Parathyroid adenoma (tissue), 2 donors: ENCODE measurements around the gene TCF19.
A peak's percentile ranks its signal among the peaks of the same experiment; 100 is the strongest.

Source experiments
- H2AFZ ChIP-seq: fragments of 300-600 bp; sonication (generic); one replicate; pipeline ENCODE4 v1.7.0; 2017; ENCODE audit warnings: antibody characterized with exemption, mild to moderate bottlenecking
- H3K27ac ChIP-seq: fragments of 300-600 bp; sonication (generic); one replicate; pipeline ENCODE4 v1.7.0; 2017
- H3K27me3 ChIP-seq: fragments of 300-600 bp; sonication (generic); one replicate; pipeline ENCODE4 v1.7.0; 2017; ENCODE audit warnings: low read length; ENCODE audit not compliant: control insufficient read depth, insufficient read depth
- H3K36me3 ChIP-seq: fragments of 300-600 bp; sonication (generic); one replicate; pipeline ENCODE4 v1.7.0; 2017; ENCODE audit warnings: low read length; ENCODE audit not compliant: control insufficient read depth, insufficient read depth
- H3K4me1 ChIP-seq: fragments of 300-600 bp; sonication (generic); one replicate; pipeline ENCODE4 v1.7.0; 2017; ENCODE audit warnings: control low read depth
- H3K4me2 ChIP-seq: fragments of 300-600 bp; sonication (generic); one replicate; pipeline ENCODE4 v1.7.0; 2017; ENCODE audit warnings: low read length
- H3K4me3 ChIP-seq: fragments of 300-600 bp; sonication (generic); one replicate; pipeline ENCODE4 v1.7.0; 2017; ENCODE audit warnings: low read depth, low read length
- H3K79me2 ChIP-seq: fragments of 300-600 bp; sonication (generic); one replicate; pipeline ENCODE4 v1.7.0; 2017; ENCODE audit warnings: control low read depth
- H3K9ac ChIP-seq: fragments of 300-600 bp; sonication (generic); one replicate; pipeline ENCODE4 v1.7.0; 2017; ENCODE audit warnings: mild to moderate bottlenecking
- H3K9me3 ChIP-seq: fragments of 300-600 bp; sonication (generic); one replicate; pipeline ENCODE4 v1.7.0; 2017; ENCODE audit warnings: low read length; ENCODE audit not compliant: control insufficient read depth
- CTCF ChIP-seq: fragments of 300-600 bp; sonication (generic); IDR thresholded peaks from one replicate; pipeline ENCODE4 v1.7.0; 2017; ENCODE audit warnings: antibody characterized with exemption, mild to moderate bottlenecking
- donor health status: primary hyperparathyroidism.

The TCF19 gene

DNA sequence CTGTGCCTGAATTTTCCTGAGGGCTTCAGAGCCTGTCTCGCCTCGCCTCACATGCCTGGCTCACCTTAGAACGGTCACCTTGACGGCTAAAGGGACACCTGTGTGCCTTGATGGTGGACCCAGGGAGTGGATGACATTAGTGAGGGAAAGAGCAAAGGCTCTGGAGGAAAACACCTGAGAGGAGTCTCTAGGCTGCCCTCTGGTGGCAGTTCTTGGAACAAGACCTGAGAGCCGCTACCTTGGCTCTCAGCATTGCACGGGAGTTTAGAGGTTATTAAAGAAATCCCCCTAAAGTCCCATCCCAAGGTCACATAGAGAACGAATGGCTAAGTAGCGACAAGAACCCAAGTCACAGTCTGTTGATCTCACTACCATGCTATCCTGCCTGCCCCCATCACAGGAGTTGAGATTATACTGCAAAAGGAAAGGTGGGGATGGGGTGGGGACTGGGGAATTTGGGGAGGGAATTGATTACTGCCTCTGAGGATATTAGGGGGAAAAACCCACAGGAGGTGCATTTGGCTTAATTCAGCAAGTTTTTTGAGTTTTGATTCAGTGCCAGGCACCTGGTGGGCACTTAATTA, 30.2 kb upstream of the TCF19 start:
- no peak overlapping the region for H3K27ac ChIP-seq
- peaks cover 4% of the 10 kb centered on the region for H3K79me2 ChIP-seq
- no peaks in the 10 kb centered on the region for H3K36me3 ChIP-seq
- TF ChIP-seq CTCF: peak; percentile 92
- H2AFZ ChIP-seq: peak overlapping the region; percentile 80
- no peaks in the 10 kb centered on the region for H3K9me3 ChIP-seq
- peaks cover 26% of the 10 kb centered on the region for H3K4me1 ChIP-seq
- no peak overlapping the region for H3K4me2 ChIP-seq
- H3K4me3 ChIP-seq: no peak overlapping the region
- H3K27me3 ChIP-seq: no peaks in the 10 kb centered on the region
- no peak overlapping the region for H3K9ac ChIP-seq

GRCh38 chr6:31129130-31129529, 29.3 kb upstream of the TCF19 start:
- TF ChIP-seq CTCF: no peak
- Histone ChIP-seq H3K79me2 (peaks cover 4% of the 10 kb centered on the region), H3K4me3 (no peak overlapping the region), H3K27me3 (no peaks in the 10 kb centered on the region), H3K9me3 (no peaks in the 10 kb centered on the region), H3K4me2 (no peak overlapping the region), H3K27ac (no peak overlapping the region), H3K36me3 (no peaks in the 10 kb centered on the region), H3K4me1 (peaks cover 18% of the 10 kb centered on the region), H3K9ac (no peak overlapping the region), H2AFZ (no peak overlapping the region)

DNA sequence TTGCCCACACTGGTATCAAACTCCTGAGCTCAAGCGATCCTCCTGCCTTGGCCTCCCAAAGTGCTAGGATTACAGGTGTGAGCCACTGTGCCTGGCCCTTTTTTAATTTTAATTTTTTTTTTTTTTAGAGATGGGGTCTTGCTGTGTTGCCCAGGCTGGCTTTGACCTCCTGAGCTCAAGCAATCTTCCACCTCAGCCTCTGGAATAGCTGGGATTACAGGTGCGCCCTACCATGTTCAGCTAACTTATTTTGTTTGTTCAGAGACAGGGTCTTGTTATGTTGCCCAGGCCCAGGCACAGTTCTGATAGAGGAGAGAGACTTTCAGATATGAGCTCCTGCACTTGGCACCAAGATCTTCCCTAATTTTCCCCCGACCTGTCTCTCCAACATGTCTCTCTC, 27.6 kb upstream of the TCF19 start:
- Histone ChIP-seq H3K4me3 (no peak overlapping the region), H3K36me3 (no peaks in the 10 kb centered on the region), H3K4me2 (no peak overlapping the region), H3K27me3 (no peaks in the 10 kb centered on the region), H3K79me2 (peaks cover 4% of the 10 kb centered on the region), H3K9me3 (no peaks in the 10 kb centered on the region), H3K9ac (no peak overlapping the region), H3K4me1 (peaks cover 9% of the 10 kb centered on the region), H2AFZ (no peak overlapping the region), H3K27ac (no peak overlapping the region)
- TF ChIP-seq CTCF: no peak

DNA sequence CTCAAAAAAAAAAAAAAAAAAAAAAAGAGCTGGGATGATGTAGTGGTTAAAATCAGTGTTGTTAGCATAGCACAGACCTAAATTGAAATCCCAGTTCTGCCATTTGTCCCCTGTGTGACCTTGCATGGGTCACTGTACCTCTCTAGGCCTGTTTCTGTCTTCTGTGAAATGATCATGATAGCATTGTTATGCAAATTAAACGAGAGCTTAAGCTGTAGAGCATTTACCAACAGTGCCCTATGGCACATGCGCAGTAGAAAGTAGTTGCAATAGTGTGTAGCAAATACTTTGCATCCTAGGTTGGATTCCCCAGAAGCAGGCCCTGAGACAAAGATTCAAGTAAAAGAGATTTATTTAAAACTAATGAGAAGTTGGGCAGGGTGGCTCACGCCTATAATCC, 26.8 kb upstream of the TCF19 start:
- H2AFZ ChIP-seq: no peak overlapping the region
- H3K4me3 ChIP-seq: no peak overlapping the region
- H3K79me2 ChIP-seq: peaks cover 4% of the 10 kb centered on the region
- H3K4me1 ChIP-seq: peaks cover 7% of the 10 kb centered on the region
- no peak overlapping the region for H3K9ac ChIP-seq
- H3K27me3 ChIP-seq: no peaks in the 10 kb centered on the region
- no peaks in the 10 kb centered on the region for H3K9me3 ChIP-seq
- TF ChIP-seq CTCF: no peak
- H3K4me2 ChIP-seq: no peak overlapping the region
- H3K36me3 ChIP-seq: no peaks in the 10 kb centered on the region
- H3K27ac ChIP-seq: no peak overlapping the region

GRCh38 chr6:31132806-31133205, 25.6 kb upstream of the TCF19 start:
- Histone ChIP-seq H3K4me1 (peaks cover 6% of the 10 kb centered on the region), H3K36me3 (no peaks in the 10 kb centered on the region), H3K4me3 (no peak overlapping the region), H2AFZ (no peak overlapping the region), H3K9me3 (no peaks in the 10 kb centered on the region), H3K27ac (no peak overlapping the region), H3K79me2 (peaks cover 2% of the 10 kb centered on the region), H3K9ac (no peak overlapping the region), H3K4me2 (no peak overlapping the region), H3K27me3 (no peaks in the 10 kb centered on the region)
- TF ChIP-seq CTCF: no peak
